ENCODE results near the gene SNAPC3. TPM values are rescaled to one million over a fixed set of nuclear protein-coding genes. Genes with fewer than 3 reads are reported as not detected.
A peak's percentile ranks its signal among the peaks of the same experiment; 100 is the strongest.
"Not testable (repeated sequence)": the region's sequence is repeated elsewhere in the genome, so short reads cannot be mapped to it uniquely, and the experiment has no call there.

SNAPC3 gene
- total RNA-seq, 1 donor: 7.6 TPM

DNA sequence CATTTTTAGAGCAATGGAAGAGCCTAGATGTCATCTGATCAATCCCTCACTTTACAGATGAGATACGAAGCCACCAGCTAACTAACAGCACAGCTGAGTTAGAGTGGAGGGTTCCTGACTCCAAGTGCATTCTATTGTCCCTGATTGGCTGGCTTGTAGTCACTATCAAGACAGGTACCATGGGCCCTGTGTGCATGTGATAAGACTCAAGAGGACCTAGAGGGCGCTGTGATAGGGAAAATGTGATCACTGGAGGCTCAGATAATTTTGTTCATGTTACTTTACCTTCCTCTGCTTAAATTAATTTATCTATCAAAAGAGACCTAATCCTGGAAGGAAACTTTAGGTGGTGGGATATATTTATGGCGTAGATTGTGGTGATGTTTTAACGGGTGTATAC lies 19.5 kb upstream of the SNAPC3 start:
- H3K4me1 ChIP-seq (ENCODE audit: insufficient read depth, low read length): no peaks in the 10 kb centered on the region
- no peaks in the 10 kb centered on the region for H3K27me3 ChIP-seq (ENCODE audit: insufficient read depth, low read length)
- H3K9me3 ChIP-seq (ENCODE audit: low read depth, low read length): no peaks in the 10 kb centered on the region
- H3K4me3 ChIP-seq (ENCODE audit: low read length): no peak overlapping the region

DNA sequence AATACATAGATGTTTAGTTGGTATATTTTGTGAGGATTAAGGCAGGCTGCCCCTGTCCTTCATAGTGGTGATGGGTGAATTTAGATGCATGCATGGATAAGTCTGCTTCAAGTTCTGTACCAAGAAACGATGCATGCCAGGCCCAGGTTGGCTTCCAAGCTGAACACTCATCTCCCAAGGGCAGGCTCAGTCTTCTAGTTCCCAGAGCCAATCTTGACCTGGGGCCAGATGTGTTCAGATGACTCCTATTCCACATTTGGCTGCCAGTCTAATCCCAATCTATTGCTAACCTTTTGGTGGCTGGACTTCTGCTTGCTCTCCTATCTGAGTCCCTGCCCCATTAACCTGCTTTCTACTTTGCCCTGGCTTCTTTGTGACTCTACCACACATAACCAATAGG lies 18.5 kb upstream of the SNAPC3 start:
- Histone ChIP-seq H3K27me3 (ENCODE audit: insufficient read depth, low read length) (no peaks in the 10 kb centered on the region), H3K4me1 (ENCODE audit: insufficient read depth, low read length) (no peaks in the 10 kb centered on the region)

DNA sequence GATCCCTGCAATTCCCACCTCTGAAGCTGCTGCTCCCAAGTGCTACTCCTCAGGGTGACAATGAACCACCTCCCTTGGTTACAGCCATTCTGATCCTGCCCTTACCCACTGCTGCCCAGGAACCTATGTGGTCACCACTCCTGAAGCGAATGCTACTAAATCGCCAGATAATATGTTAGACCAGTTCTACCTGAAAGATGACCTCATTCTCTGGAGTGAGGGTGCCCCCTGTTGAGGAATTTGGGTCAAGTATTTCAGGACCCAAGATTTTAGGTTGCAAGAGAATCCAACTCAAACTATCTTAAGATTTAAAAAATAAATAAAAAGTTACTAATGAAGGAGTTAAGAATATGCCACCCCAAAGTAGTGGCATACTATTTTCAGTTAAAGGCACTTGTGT lies 5.8 kb upstream of the SNAPC3 start:
- H3K4me3 ChIP-seq (ENCODE audit: low read length): no peak overlapping the region
- H3K27me3 ChIP-seq (ENCODE audit: insufficient read depth, low read length): no peaks in the 10 kb centered on the region
- no peaks in the 10 kb centered on the region for H3K9me3 ChIP-seq (ENCODE audit: low read depth, low read length)
- peaks cover 1% of the 10 kb centered on the region for H3K4me1 ChIP-seq (ENCODE audit: insufficient read depth, low read length)

More for the DNA sequence above, 18.5 kb upstream of the SNAPC3 start:
- Histone ChIP-seq H3K4me3 (ENCODE audit: low read length) (no peak overlapping the region), H3K9me3 (ENCODE audit: low read depth, low read length) (no peaks in the 10 kb centered on the region)

DNA sequence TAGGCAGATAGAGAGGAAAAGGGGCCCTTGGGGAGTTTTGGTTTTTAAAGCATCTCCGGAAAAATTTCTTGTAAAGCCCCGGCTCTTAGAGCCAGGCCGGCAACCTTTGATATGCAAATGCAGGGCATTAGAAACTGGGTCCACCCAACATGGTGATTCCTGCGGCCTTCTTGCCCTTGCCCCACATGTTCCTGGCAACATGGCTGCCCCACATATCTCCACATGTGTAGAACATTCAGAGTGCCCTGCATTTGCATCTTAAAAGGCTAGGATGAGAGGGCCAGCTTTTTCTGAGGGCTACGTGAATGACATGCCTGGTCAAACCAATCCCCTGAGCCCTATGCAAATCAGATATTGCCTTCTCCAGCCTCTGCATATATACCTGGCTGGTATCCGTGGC lies 5.0 kb upstream of the SNAPC3 start:
- Histone ChIP-seq H3K9me3 (ENCODE audit: low read depth, low read length) (no peaks in the 10 kb centered on the region), H3K27me3 (ENCODE audit: insufficient read depth, low read length) (no peaks in the 10 kb centered on the region), H3K4me3 (ENCODE audit: low read length) (no peak overlapping the region), H3K4me1 (ENCODE audit: insufficient read depth, low read length) (peaks cover 6% of the 10 kb centered on the region)

DNA sequence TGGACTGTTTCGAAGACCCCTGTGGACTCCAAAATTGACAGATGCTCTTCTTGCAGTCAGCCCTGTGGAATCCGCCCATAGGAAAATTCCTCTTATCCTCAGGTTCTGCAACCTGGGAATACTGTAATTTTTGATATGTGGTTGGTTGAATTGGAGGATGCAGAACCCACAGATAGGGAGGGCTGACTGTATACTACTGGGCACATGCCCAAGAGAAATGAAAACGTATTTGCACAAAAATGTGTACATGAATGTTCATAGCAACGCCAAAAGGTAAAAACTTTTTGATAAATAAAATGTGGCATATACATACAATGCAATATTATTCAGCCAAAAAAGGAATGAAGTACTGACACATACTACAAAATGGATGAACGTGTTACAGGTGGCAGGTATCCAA lies 1.9 kb upstream of the SNAPC3 start:
- H3K27me3 ChIP-seq (ENCODE audit: insufficient read depth, low read length): no peaks in the 10 kb centered on the region
- no peaks in the 10 kb centered on the region for H3K9me3 ChIP-seq (ENCODE audit: low read depth, low read length)
- H3K4me1 ChIP-seq (ENCODE audit: insufficient read depth, low read length): peaks cover 29% of the 10 kb centered on the region
- no peak overlapping the region for H3K4me3 ChIP-seq (ENCODE audit: low read length)

DNA sequence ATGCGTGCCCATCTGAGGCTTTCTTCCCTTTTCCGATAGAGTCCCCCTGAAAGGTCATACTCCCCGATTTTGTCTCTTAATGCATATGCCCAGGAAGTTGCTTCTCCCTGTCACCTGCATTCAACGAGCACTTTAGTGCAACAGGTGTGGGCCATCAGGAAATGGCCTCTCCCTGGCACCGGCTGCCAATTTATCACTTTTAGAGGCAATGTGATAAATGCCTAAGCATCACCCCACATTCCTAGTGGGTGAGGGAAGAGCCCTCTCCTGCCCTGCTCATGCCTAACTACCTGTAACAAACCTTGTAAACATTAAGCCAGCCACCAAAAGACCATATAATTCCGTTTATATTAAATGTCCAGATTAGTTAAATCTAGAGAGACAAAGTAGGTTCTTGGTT lies 1.1 kb upstream of the SNAPC3 start:
- H3K9me3 ChIP-seq (ENCODE audit: low read depth, low read length): no peaks in the 10 kb centered on the region
- H3K4me1 ChIP-seq (ENCODE audit: insufficient read depth, low read length): peaks cover 34% of the 10 kb centered on the region
- no peaks in the 10 kb centered on the region for H3K27me3 ChIP-seq (ENCODE audit: insufficient read depth, low read length)
- H3K4me3 ChIP-seq (ENCODE audit: low read length): no peak overlapping the region

DNA sequence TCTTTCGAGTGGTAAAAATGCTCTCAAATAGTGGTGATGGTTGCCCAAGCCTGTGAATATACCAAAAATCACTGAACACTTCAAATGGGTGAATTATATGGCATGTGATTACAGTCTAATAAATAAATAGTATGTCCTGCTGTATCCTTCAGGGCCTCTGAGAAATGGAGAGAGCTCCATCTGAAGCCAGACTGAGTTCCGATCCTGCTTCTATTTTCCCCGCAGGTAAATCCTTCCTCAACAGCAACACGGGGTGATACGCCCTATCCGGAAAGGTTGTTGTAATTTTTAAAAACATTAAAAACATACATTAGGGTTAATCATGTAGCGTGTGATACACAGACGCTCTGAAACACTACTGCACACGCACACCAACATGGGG lies 695 bp upstream of the SNAPC3 start:
- Histone ChIP-seq H3K9me3 (ENCODE audit: low read depth, low read length) (no peaks in the 10 kb centered on the region), H3K4me3 (ENCODE audit: low read length) (peak overlapping the region; percentile 90), H3K27me3 (ENCODE audit: insufficient read depth, low read length) (no peaks in the 10 kb centered on the region), H3K4me1 (ENCODE audit: insufficient read depth, low read length) (peaks cover 35% of the 10 kb centered on the region)

DNA sequence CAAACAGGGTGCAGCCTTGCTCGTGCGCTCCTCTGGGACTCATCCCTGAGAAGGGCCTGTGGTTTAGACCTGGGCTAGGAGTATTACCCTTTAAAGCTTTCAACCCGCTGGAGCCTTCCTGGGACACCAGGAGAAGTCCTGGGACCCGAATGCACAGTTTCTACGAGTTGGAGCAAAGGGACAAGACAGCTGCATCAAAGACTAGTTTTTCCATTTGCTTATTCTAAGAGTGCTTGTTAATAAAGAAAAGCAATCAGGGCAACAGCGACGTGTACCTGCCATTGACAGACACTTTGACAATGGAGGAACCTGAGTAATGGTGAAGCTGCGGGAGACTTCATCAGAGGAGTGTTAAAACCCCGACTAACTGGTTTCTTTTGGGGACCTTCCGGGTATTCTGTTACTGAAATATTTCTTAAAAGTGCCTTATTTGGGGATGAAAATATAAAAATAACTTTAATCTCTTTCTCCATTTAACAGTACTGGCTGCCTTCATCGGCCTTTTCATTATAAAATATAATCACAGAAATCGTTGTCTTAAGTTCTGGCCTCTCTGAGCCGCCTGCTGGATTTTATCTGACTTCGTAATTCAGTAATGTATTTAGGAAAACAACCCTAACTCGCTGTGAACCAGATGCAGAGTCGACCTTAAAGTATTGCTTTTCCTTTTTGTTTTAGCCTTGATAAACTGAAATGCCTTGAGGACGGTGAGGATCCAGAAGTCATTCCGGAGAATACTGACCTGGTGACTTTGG lies 732 bp downstream of the SNAPC3 start:
- peak overlapping the region; percentile 90 for H3K4me3 ChIP-seq (ENCODE audit: low read length)

DNA sequence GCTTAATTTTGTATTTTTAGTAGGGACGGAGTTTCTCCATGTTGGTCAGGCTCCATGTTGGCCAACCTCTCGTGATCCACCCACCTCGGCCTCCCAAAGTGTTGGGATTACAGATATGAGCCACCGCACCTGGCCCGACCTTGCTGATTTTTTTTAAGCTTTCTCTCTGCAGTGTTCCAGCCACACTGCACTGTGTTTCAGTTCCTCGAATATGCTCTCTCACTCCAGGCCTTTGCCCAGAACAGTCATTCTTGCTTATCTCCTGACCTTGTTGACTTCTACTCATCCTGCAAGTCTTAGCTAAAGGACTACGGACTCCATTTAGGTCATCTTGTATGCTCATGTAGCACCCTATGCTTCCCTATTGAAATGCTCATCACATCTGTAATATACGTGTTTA lies 3.3 kb downstream of the SNAPC3 start:
- no peaks in the 10 kb centered on the region for H3K27me3 ChIP-seq (ENCODE audit: insufficient read depth, low read length)
- H3K4me3 ChIP-seq (ENCODE audit: low read length): no peak overlapping the region
- H3K9me3 ChIP-seq (ENCODE audit: low read depth, low read length): no peaks in the 10 kb centered on the region
- peaks cover 57% of the 10 kb centered on the region for H3K4me1 ChIP-seq (ENCODE audit: insufficient read depth, low read length)

More for the DNA sequence above, 732 bp downstream of the SNAPC3 start:
- no peaks in the 10 kb centered on the region for H3K9me3 ChIP-seq (ENCODE audit: low read depth, low read length)
- H3K27me3 ChIP-seq (ENCODE audit: insufficient read depth, low read length): no peaks in the 10 kb centered on the region
- peaks cover 48% of the 10 kb centered on the region for H3K4me1 ChIP-seq (ENCODE audit: insufficient read depth, low read length)

DNA sequence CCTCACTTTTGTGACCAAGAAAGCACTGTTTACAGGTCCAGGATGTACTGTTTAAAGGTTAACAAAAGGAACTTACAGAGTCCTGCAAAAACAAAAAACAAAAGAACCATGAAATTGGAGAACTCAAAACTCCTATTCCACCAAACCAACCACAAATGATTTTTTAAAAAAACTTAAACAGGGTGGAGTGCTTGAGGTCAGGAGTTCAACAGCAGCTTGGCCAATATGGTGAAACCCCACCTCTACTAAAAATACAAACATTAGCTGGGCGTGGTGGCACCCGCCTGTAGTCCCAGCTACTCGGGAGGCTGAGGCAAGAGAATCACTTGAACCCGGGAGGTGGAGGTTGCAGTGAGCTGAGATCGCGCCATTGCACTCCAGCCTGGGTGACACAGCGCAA lies 5.0 kb downstream of the SNAPC3 start:
- not testable (repeated sequence) for H3K9me3 ChIP-seq (ENCODE audit: low read depth, low read length); H3K4me3 ChIP-seq (ENCODE audit: low read length); H3K27me3 ChIP-seq (ENCODE audit: insufficient read depth, low read length)
- H3K4me1 ChIP-seq (ENCODE audit: insufficient read depth, low read length): peaks cover 57% of the 10 kb centered on the region

DNA sequence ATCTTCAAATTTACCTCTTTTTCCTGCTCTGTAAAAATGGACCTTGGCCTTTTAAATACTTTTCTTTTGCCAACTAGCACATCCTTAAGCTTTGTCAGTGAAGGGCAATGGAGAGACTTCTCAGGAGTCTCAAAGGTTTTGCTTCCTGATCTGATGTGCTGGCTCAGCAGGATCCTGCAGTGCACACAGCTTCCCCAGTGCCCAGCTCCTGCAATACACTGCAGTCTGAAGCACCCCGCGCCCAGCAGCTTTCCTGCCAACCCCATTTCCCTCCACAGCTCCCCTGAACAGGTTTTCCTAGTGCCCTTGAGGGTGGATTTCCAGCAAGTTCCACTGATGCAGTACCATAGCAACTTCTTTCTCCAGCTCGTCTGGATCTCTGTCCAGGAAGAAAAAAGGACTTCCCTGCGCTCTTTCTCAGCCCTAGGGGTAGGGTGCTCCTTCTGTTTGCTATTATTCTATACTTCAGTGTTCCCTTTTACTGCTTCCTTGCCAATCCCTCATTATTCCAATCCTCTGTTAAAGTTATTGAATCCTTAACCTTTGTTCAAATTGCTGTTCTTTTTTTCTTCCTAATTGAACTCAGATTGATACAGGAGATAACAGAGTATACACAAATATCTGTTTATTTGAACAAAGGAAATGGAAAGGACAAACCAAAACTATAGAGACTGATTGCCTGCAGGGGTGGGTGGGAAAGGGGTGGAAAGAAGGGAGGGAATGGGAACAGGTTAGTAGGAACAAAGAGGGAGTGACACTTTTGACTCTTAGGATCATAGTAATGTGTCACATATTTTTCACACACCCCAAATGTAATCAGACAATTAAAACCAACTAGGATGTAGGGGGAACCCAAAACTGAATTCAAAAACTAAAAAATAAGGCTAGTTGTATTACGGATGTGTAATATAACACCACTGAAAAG lies 8.5 kb downstream of the SNAPC3 start:
- peaks cover 36% of the 10 kb centered on the region for H3K4me1 ChIP-seq (ENCODE audit: insufficient read depth, low read length)

DNA sequence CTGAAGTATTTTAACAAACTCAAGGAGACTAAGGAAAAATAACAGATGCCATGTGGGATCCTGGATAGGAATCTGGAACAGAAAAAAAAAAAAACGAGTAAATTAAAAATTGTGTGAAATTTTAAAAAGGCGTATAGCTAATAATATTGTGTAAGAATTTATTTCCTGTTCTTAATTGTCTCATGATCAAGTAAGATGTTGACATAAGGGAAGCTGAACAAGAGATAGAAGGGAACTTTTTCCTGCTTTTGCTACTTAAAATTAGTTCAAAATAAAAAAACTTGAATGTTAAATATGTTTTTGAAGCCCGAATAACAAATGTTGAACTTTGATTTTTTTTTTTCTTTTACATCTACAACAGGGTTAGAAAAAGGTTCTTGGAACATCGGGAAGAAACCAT lies 10.5 kb downstream of the SNAPC3 start:
- peaks cover 22% of the 10 kb centered on the region for H3K4me1 ChIP-seq (ENCODE audit: insufficient read depth, low read length)
- H3K4me3 ChIP-seq (ENCODE audit: low read length): no peak overlapping the region
- H3K9me3 ChIP-seq (ENCODE audit: low read depth, low read length): no peaks in the 10 kb centered on the region
- no peaks in the 10 kb centered on the region for H3K27me3 ChIP-seq (ENCODE audit: insufficient read depth, low read length)

More for the DNA sequence above, 8.5 kb downstream of the SNAPC3 start:
- no peak overlapping the region for H3K4me3 ChIP-seq (ENCODE audit: low read length)
- no peaks in the 10 kb centered on the region for H3K9me3 ChIP-seq (ENCODE audit: low read depth, low read length)
- no peaks in the 10 kb centered on the region for H3K27me3 ChIP-seq (ENCODE audit: insufficient read depth, low read length)

DNA sequence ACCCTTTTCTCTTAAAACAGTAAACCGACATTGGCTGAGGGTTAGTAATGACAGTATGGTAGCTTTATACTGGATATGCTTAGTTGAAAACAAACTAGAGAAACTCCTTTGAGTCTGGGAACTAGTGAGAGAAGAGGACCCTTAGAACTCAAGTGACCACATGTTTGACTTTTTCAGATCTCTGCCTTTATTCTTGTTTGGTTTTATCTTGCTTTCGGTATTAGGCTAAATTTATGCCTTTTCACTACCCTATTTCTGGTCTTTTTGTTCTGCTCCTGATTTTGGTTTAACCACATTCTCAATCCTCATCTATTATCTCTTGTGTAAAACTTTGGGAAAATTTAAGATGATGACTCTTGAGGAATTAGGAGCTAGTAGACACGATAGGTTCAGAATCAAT lies 11.0 kb downstream of the SNAPC3 start:
- Histone ChIP-seq H3K9me3 (ENCODE audit: low read depth, low read length) (no peaks in the 10 kb centered on the region), H3K4me1 (ENCODE audit: insufficient read depth, low read length) (peaks cover 21% of the 10 kb centered on the region), H3K27me3 (ENCODE audit: insufficient read depth, low read length) (no peaks in the 10 kb centered on the region), H3K4me3 (ENCODE audit: low read length) (no peak overlapping the region)

DNA sequence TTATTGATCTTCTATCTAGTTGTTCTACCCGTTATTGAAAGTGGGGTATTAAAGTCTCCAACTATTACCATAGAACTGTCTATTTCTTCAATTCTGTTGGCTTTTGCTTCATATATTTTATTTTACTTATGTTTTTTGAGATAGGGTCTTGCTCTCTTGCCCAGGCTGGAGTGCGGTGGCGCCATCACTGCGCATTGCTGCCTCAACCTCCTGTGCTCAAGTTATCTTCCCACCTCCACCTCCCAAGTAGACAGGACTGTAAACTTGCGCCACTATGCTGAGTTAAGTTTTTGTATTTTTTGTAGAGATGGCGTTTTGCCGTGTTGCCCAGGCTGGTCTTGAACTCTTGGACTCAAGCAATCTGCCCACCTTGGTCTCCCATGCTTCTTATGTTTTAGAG lies 16.2 kb downstream of the SNAPC3 start:
- H3K4me1 ChIP-seq (ENCODE audit: insufficient read depth, low read length): peaks cover under 1% of the 10 kb centered on the region

DNA sequence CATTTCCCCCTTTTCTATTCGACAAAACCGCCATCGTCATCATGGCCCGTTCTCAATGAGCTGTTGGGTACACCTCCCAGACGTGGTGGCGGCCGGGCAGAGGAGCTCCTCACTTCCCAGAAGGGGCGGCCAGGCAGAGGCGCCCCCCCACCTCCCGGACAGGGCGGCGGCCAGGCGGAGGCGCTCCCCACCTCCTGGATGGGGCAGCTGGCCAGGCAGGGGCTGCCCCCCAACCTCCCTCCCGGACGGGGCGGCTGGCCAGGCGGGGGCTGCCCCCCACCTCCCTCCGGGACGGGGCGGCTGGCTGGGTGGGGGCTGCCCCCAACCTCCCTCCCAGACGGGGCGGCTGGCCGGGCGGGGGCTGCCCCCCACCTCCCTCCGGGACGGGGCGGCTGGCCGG lies 19.2 kb downstream of the SNAPC3 start:
- not testable (repeated sequence) for H3K27me3 ChIP-seq (ENCODE audit: insufficient read depth, low read length); H3K4me3 ChIP-seq (ENCODE audit: low read length); H3K4me1 ChIP-seq (ENCODE audit: insufficient read depth, low read length); H3K9me3 ChIP-seq (ENCODE audit: low read depth, low read length)

More for the DNA sequence above, 16.2 kb downstream of the SNAPC3 start:
- no peaks in the 10 kb centered on the region for H3K9me3 ChIP-seq (ENCODE audit: low read depth, low read length)
- no peaks in the 10 kb centered on the region for H3K27me3 ChIP-seq (ENCODE audit: insufficient read depth, low read length)
- H3K4me3 ChIP-seq (ENCODE audit: low read length): no peak overlapping the region
